Eye (tissue), 1 donor: Measurements from ENCODE around the gene ROR2.
"Not testable (repeated sequence)": the region's sequence is repeated elsewhere in the genome, so short reads cannot be mapped to it uniquely, and the experiment has no call there.

Experiments
- DNase-seq: peaks from one replicate; pipeline ENCODE4 v3.0.0-alpha.2; 2015

ROR2 gene

GRCh38 chr9:91920630-91921350, 29.2 kb downstream of the ROR2 start:
- peak; percentile 64 for DNase-seq

DNA sequence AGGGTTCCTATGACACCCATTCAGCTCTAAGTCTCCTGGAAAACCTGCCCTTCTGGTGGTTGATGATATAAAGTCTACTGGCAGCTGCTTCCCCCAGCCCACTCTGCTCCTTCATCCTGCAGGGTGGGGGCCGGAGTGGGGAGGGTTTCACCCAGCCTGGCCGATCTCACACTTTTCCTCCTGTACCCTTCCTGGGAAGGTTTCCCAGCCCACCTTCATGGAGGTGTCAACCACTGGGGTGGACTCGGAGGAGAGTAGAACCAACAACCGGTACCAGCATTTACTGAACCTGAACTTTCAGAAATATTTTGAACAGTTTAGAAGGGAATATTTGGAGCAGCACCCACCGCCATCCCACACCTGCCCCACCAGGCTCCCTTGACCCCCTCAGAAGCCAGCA, 30.4 kb downstream of the ROR2 start:
- DNase-seq: no peak

DNA sequence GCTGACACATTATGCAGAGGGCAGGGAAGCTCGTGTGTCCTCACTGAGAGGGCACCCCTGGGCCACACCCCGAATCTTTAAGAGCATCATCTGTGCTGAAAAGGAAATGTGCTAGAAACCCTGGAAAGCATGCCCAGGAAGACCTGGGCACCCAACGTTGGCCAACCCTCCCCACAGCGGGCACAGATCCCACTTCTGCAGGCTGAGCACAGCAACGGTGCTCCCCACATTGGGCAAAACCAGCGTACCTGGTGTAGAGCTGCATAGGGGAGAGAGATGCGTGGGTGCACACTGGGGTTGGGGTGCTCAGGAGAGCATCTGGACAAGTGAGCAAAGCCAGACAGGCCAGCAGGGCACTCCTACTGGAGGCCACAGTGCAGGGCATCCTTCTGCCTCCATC, 32.6 kb downstream of the ROR2 start:
- no peak for DNase-seq

DNA sequence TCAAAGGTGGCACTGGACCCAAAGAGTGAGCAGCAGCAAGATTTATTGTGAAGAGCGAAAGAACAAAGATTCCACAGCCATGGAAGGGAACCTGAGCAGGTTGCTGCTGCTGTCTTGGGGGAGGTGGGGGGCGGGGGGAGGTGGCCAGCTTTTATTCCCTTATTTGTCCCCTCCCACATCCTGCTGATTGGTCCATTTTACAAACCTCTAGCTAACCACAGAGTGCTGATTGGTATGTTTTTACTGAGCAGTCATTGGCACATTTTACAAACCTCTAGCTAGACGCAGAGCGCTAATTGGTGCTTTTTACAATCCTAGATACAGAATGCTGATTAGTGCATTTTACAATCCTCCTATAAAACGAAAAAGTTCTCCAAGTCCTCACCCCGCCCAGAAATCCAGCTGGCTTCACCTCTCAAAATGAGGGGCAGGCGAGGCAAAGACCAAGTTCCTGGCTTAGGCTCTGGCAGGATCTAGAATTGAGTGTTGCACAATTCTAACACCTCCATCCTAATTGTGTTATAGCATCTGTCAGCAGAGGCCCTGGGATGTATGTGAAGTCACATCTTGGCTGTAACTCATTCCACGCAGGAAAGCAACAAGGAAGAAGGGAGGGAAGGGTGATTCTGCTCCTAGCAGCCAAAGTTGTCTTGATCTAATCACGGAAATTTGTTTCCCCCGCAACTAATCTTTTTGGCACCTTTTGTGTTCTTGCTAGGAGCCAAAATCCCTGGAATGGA, 34.3 kb downstream of the ROR2 start:
- no peak for DNase-seq

- no peak for DNase-seq
Observed at GRCh38 chr9:91914937-91915336, 35.1 kb downstream of the ROR2 start.

GRCh38 chr9:91914404-91914803, 35.6 kb downstream of the ROR2 start:
- DNase-seq: no peak

DNA sequence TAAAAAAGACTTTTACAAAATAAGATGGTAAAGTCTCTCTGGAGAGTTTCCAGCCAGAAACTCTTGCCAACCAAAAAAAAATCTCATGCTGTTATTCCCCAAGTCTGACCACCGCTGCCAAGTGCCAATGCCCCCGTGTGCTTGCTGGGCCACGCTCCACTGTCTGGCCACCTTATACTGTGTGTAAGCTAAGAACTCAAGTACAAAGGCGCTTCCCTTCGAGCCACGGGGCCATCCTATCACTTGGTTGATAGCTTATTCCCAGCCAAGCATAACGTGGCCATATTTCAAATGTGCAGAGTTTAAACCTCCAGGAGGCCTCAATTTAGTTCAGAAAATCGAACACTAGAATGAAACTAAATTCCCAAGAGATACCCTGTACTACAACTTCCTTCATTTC, 36.0 kb downstream of the ROR2 start:
- DNase-seq: no peak

DNA sequence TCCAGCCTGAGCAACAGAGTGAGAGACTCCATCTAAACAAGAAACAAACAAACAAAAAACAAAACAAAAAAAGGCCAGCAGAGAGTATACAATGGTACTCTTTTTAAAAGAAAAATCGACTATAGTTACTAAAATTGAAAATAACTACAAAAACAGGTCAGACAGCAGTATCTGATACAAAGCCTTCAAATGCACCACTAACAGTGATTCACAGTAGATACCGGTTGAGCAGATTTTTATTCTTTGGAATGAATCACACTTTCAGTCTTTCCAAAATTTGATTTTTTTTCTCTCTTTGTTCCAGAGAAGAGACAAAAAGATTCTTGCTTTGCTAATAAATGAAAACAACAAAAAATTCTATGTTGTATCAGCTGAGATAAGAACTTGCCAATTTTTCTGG, 36.9 kb downstream of the ROR2 start:
- DNase-seq: no peak

DNA sequence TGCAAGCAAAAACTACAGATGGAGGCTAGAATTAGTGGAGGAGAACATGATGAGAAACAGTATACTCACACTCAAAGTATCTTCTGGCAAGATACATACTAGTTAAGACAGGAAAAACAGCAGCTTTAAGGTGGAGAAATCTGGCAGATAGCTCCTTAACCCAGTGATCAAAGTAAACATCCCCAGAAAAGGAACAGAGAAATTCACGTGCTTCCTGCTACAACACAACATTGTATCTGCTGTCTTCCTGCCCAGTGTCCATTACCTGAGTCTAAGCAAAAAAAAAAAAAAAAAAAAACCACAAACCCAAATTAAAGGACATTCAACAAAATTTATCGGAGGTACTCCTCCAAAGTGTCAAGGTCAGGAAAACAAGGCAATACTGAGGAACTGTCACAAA, 38.4 kb downstream of the ROR2 start:
- no peak for DNase-seq

DNA sequence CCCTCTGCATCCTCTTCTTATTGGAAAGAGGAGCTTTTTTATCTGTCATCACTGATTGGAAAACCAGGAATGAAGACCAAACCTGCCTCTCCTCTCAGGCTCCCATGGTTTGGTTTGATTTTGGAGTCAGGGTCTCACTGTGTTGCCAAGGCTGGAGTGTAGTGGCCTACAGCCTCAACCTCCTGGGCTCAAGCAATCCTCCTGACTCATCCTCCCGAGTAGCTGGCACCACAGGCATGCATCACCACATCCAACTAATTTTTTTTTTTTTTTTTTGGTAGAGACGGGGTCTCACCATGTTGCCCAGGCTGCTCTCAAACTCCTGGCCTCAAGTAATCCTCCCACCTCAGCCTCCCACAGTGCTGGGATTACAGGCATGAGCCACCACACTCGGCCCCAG, 40.8 kb downstream of the ROR2 start:
- not testable (repeated sequence) for DNase-seq

DNA sequence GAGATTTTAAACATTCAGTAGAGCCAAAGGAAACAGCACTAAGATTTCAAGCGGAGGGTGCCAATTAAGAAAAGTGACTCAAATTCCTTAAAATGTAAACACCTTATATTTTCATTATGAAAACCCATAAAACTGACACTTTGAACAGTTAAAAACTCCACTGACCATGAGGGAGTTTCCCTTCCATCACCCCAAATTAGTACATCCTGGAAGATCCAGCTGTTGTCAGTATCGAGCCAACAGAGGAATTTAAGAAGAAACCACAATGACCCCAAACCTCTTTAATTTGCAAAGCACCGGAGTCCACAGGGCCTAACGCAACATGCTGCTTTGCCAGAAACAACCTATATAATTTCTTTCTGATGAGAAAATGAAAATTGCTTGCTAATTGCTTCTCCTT, 41.3 kb downstream of the ROR2 start:
- DNase-seq: peak; percentile 24

DNA sequence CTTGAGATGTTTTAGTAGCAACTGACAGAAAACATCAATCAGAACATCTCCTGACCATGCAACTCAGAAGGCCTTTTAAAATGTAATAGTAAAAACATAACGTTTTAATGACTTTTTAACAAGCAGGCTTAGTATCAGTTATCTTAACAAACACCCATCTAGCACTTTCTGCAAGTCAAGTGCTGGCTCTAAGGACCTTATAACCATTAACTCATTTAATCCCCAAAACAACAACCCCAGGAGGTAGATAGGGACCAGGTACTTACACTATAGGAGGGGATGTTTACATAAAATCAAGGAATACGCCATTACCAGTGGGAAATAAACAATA, 41.8 kb downstream of the ROR2 start:
- DNase-seq: no peak

GRCh38 chr9:91907484-91908292, 42.3 kb downstream of the ROR2 start:
- DNase-seq: no peak

GRCh38 chr9:91905991-91906469, 44.0 kb downstream of the ROR2 start:
- no peak for DNase-seq

DNA sequence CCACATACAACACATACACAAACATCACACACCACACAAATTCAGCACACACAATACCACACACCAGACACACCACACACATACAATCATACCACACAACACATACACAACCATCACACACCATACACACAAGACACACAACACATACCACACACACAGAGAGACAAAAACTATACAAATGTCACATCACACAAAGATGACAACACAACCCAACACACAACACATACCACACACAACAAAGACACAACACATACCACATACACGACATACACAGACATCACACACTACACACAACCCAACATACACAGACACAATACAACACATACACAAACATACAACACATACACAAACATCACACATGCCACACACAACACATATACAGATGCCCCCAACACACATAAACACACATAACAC, 44.8 kb downstream of the ROR2 start:
- no peak for DNase-seq

GRCh38 chr9:91904588-91905236, 45.3 kb downstream of the ROR2 start:
- DNase-seq: no peak

- DNase-seq: no peak
Observed at GRCh38 chr9:91903126-91903911, 46.7 kb downstream of the ROR2 start.

GRCh38 chr9:91902475-91903125, 47.4 kb downstream of the ROR2 start:
- no peak for DNase-seq

DNA sequence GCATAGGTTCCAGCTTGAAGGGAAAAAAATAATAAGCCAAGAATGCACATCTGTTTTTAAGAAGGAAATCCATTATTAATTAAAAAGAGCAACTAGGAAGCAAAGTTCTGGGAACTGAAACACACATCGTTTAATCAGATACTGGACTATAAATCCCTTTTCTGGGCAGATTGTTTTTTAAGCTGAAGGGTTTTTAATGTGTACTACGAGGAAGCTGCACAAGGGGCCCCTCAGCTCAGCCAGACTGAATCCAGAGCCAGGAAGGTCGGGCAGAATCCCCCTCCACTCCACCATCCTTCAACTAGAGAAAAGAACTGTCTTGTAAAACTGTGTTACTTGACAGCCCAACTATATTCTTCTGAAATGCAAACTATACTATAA, 49.2 kb downstream of the ROR2 start:
- DNase-seq: no peak

DNA sequence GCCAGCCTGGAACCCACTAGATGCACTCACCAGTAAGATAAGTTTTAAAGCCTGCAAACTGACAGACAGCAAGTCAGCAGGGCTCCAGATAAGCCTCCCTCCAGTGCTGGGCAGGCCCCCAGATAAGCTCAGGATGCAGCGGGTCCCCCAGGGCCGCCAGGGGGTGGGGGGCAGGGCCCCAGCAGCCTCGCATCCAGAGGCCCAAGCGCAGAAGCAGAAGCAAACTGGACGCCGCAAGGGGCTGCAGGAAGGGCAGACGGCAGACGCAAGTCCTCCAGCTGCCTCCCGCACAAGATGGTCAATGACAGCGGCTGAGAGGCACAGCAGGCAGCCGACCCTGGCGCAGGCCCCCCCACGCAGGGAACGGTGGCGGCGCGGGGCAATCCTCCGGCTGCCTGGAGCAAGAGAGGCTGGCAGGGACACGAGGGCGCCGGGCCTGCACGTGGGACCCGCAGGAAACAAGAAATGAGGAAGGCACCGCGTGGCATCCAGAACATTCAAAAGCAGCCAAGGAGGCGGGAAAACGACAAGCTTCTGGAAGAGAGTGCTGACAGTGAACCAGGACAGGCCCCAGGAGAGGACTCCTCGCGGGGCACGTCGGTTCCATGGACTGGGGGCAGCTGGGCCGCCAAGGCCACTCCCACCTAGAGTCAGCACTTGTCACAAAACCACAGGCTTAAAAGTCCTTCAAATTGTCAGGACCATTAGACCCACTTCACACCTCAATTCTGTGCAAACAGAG, 49.8 kb downstream of the ROR2 start:
- DNase-seq: peak; percentile 73

DNA sequence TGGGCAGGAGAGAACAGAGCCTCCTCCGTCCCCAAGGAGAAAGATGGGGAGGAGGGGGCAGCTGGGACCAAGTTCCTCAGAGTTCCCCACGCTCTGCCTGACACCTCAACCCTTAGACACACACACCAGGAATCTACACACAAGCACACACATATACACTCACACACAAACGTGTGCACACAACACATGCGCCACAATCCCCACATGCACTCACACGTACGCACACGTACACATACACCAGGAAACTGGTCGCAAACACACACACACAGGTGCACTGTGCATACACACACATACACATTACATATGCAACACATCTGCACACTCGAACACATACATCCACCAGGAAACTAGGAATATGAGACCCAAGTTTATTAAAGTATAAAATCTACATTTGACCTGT, 50.4 kb downstream of the ROR2 start:
- DNase-seq: no peak
